OCI-LY3 (cell line): Measurements from ENCODE around the gene RAB40A.

Source experiments
- H2AFZ ChIP-seq: fragments of 200-600, 300-600 bp; shearing (Covaris generic); 2 replicates; pipeline ENCODE4 v1.6.0; 2014; ENCODE audit warnings: antibody characterized with exemption, low read depth, low read length
- H3K27ac ChIP-seq: fragments of 200-600, 300-600 bp; sonication (generic); 2 replicates; pipeline ENCODE4 v1.5.1; 2014; ENCODE audit warnings: mild to moderate bottlenecking, low read length, moderate library complexity, mixed read lengths
- H3K27me3 ChIP-seq: fragments of 200-600, 300-600 bp; sonication (generic); 2 replicates; pipeline ENCODE4 v1.6.1; 2014; ENCODE audit warnings: low read depth, low read length, mixed read lengths
- H3K36me3 ChIP-seq: fragments of 200-600, 300-600 bp; sonication (generic); replicated peaks from 2 replicates; pipeline ENCODE3; 2014; ENCODE audit warnings: low read depth, low read length, mixed read lengths
- H3K4me1 ChIP-seq: fragments of 300-600, 200-600 bp; sonication (generic); 2 replicates; pipeline ENCODE4 v1.6.1; 2014; ENCODE audit warnings: low read length, mixed read lengths
- H3K4me2 ChIP-seq: fragments of 200-600, 300-600 bp; sonication (generic); 2 replicates; pipeline ENCODE4 v1.6.1; 2014; ENCODE audit warnings: low read length, mixed read lengths
- H3K4me3 ChIP-seq: fragments of 300-600, 200-600 bp; sonication (generic); 2 replicates; pipeline ENCODE4 v1.5.1; 2014; ENCODE audit warnings: antibody characterized with exemption, mild to moderate bottlenecking, low read length, moderate library complexity
- H3K79me2 ChIP-seq: fragments of 300-600, 200-600 bp; shearing (Covaris generic); 2 replicates; pipeline ENCODE4 v1.6.1; 2014; ENCODE audit warnings: mild to moderate bottlenecking, low read length, mixed read lengths
- H3K9ac ChIP-seq: fragments of 300-600, 200-600 bp; shearing (Covaris generic); 2 replicates; pipeline ENCODE4 v1.6.0; 2014; ENCODE audit warnings: mild to moderate bottlenecking, low read length, moderate library complexity
- H3K9me3 ChIP-seq: fragments of 200-600, 300-600 bp; shearing (Covaris generic); 2 replicates; pipeline ENCODE4 v1.6.1; 2014; ENCODE audit warnings: low read length, mixed read lengths; ENCODE audit not compliant: insufficient read depth
- H4K20me1 ChIP-seq: fragments of 200-600, 300-600 bp; sonication (generic); 2 replicates; pipeline ENCODE4 v1.6.1; 2016; ENCODE audit warnings: low read length, mixed read lengths; ENCODE audit not compliant: insufficient read depth
- CTCF ChIP-seq: fragments of 200-600, 300-600 bp; sonication (generic); IDR thresholded peaks from 2 replicates; pipeline ENCODE4 v1.5.1; 2014; ENCODE audit warnings: antibody characterized with exemption, low read length, low read depth
- EZH2phosphoT487 ChIP-seq: fragments of 200-600 bp; shearing (Covaris generic); IDR thresholded peaks from 2 replicates; pipeline ENCODE4 v1.6.1; 2018; ENCODE audit warnings: antibody characterized with exemption, mixed run types, low read depth

Gene RAB40A

GRCh38 chrX:103518571-103518970 lies 718 bp downstream of the RAB40A start:
- H3K27ac ChIP-seq, result no peak overlapping the region
- H3K36me3 ChIP-seq, result no peaks in the 10 kb centered on the region
- no peaks in the 10 kb centered on the region for H3K79me2 ChIP-seq
- no peaks in the 10 kb centered on the region for H3K4me1 ChIP-seq
- no peaks in the 10 kb centered on the region for H3K27me3 ChIP-seq
- no peaks in the 10 kb centered on the region for H3K9me3 ChIP-seq
- no peaks in the 10 kb centered on the region for H4K20me1 ChIP-seq
- no peak overlapping the region for H3K4me3 ChIP-seq
- no peak overlapping the region for H2AFZ ChIP-seq
- no peak overlapping the region for H3K9ac ChIP-seq
- TF ChIP-seq CTCF (no peak), EZH2phosphoT487 (no peak)
- H3K4me2 ChIP-seq, result no peak overlapping the region

- no peak overlapping the region for H3K4me2 ChIP-seq
- no peak for TF ChIP-seq EZH2phosphoT487
- TF ChIP-seq CTCF, result no peak
Measured at GRCh38 chrX:103517246-103517645, 2.0 kb downstream of the RAB40A start.

GRCh38 chrX:103513476-103514108 lies 5.7 kb downstream of the RAB40A start:
- H3K79me2 ChIP-seq, result no peaks in the 10 kb centered on the region
- no peak for TF ChIP-seq EZH2phosphoT487

More at GRCh38 chrX:103517246-103517645, 2.0 kb downstream of the RAB40A start:
- Histone ChIP-seq H3K27me3 (no peaks in the 10 kb centered on the region), H3K79me2 (no peaks in the 10 kb centered on the region), H3K27ac (no peak overlapping the region), H3K9ac (no peak overlapping the region), H3K4me3 (no peak overlapping the region), H2AFZ (no peak overlapping the region), H3K4me1 (no peaks in the 10 kb centered on the region), H4K20me1 (no peaks in the 10 kb centered on the region), H3K9me3 (no peaks in the 10 kb centered on the region), H3K36me3 (no peaks in the 10 kb centered on the region)

GRCh38 chrX:103513067-103513466 lies 6.2 kb downstream of the RAB40A start:
- Histone ChIP-seq H4K20me1 (no peaks in the 10 kb centered on the region), H3K9me3 (no peaks in the 10 kb centered on the region), H3K79me2 (no peaks in the 10 kb centered on the region), H3K4me2 (no peak overlapping the region), H3K27ac (no peak overlapping the region), H3K9ac (no peak overlapping the region), H3K36me3 (no peaks in the 10 kb centered on the region), H3K4me1 (no peaks in the 10 kb centered on the region), H3K4me3 (no peak overlapping the region), H3K27me3 (no peaks in the 10 kb centered on the region), H2AFZ (no peak overlapping the region)
- TF ChIP-seq EZH2phosphoT487 (no peak), CTCF (no peak)

More at GRCh38 chrX:103513476-103514108, 5.7 kb downstream of the RAB40A start:
- H3K4me3 ChIP-seq, result no peak overlapping the region
- no peaks in the 10 kb centered on the region for H3K36me3 ChIP-seq
- H3K9me3 ChIP-seq, result no peaks in the 10 kb centered on the region
- no peak overlapping the region for H2AFZ ChIP-seq
- no peak overlapping the region for H3K4me2 ChIP-seq
- H3K27ac ChIP-seq, result no peak overlapping the region
- H3K27me3 ChIP-seq, result no peaks in the 10 kb centered on the region
- H4K20me1 ChIP-seq, result no peaks in the 10 kb centered on the region
- no peak overlapping the region for H3K9ac ChIP-seq
- no peaks in the 10 kb centered on the region for H3K4me1 ChIP-seq
